ENCODE results near the gene PGBD2.
"Not testable (repeated sequence)": the region's sequence is repeated elsewhere in the genome, so short reads cannot be mapped to it uniquely, and the experiment has no call there.

The PGBD2 gene

DNA sequence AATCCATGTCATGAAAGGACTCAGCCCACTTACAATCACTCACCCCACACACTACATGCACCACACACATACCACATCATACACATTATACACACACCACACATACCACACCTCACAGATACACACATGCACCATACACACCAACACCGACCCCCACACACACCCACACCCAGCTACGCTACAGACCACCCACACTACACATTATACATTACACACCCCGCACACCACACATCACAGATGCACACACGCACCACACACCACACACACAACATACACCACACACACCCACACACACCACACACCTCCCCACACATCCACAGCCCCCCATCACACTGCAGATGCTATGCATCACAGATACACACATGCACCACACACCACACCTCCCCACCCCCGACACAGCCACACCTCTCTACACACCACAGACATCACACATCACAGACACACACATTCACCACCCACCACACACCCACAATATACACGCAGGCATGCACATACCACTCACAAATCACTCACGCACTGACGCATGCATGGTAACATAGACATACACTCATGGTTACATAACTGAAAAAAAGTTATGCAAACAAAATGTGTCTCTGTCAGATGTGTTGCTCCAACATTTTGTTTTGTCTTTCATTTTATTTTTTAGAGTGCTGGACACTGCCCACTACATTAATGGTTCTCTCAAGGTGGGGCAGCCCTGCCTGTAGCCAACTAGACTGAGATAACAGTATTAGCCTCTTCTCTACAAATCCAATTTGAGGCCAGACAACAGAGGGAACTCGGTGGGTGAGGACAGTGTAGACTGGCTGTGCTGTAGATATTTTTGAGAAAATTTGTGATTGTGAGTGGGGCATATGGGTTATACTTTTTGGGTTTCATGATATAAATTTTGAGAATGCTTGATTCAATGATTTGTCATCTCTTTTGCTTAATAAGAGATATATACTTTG, 15.2 kb upstream of the PGBD2 start:
- DNase-seq: no peak

DNA sequence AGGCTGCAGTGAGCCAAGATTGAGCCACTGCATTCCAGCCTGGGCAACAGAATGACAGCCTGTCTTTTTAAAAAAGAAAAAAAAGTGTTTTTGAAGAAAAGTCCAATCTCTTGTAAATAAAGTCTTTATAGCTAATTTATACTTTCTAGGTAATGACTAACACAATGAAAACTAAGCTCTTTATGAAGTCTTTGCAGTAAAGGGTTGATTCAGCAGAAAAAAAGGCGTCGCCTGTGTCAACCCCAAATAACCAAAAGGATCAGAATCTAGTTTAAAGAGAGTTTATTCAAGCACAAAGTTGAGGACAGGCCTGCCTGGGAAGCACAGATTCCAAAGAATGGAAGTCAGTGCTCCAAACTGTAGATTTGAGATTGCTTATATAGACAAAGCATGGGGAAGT, 14.3 kb upstream of the PGBD2 start:
- no peak for DNase-seq

DNA sequence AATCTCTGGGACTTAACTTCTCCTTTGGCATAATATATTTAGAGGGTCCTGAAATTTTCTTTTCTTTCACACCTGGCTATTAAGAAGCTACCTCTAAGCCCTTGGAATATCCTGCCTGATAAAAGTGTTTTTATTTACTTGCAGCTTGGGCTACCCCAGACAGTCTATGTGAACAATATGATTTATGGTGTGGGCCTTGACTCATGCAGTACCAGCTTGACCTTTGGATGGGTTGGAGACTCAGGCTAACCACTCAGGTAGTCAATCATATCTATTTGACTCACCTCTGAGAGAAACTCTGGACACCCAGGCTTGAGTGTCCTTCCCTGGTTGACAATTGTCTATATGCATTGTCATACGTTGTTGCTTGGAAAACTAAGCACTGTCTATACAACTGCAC, 13.4 kb upstream of the PGBD2 start:
- no peak for DNase-seq

DNA sequence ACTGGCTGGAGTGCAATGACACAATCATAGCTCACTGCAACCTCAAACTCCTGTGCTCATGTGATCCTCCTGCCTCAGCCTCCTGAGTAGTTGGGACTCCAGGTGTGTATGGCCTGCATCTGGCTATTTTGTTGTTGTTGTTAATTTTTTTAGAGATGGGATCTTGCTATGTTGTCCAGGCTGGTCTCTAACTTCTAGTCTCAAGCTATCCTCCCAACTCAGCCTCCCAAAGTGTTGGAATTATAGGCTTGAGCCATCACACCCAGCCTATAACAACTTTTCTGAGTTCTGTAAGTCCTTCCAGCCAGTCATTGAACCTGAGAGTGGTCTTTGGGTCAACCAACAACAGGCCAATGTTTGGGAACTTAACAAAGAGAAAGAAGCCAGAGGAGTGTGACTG, 11.2 kb upstream of the PGBD2 start:
- no peak for DNase-seq

DNA sequence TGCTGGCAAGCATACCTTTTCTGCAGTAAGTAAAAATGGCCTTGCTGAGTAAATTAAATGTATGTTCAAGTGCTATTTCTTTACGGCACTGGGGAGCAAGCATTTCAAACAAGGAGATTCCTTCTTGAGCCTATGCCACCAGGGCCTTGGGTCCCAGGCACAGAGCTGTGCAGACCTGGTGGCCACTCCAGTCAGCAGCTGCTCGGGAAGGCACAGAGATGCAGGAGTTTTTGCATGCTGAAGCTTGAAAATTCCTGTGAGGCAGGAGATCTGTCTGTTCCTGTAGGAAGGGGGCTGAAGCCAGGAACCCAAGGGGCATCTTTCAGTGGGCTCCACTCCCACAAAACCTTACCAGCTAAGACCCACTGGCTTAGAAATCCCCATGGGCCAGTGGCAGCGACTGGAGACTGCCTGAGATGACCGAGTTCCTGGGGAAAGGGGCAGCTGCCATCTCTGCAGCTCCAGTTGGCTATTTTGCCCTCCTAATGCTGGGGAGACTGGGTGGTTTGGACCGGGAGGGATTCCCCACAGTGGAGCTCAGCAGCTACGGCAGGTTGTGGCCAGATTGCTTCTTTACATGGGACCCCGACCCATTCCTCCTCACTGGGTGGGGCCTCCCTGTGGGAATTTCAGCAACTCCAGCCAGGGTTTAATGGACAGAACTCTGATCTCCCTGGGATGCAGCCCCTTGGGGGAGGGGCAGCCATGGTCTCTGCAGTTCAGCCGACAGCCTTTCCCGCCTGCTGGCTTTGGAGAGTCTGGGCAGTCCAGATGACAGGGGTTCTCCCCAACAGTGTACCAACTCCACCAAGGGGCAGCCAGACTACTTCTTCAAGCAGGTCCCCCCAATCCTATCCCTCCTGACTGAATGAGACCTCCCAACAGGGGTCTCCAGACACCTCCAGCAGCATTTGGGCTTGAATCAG, 8.4 kb upstream of the PGBD2 start:
- no peak for DNase-seq

DNA sequence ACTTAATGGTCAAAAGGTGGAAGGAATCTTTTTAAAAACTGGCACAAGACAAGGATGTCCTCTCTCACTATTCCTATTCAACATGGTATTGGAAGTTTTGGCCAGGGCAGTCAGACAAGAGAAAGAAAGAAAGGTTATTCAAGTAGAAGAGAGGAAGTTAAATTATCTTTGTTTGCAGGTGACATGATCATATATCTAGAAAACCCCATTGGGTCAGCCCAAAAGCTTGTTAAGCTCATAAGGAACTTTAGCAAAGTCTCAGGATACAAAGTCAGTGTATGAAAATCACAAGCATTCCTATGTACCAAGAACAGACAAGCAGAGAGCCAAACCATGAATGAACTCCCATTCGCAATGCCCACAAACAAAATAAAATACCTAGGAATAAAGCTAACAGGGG, 5.4 kb upstream of the PGBD2 start:
- no peak for DNase-seq

DNA sequence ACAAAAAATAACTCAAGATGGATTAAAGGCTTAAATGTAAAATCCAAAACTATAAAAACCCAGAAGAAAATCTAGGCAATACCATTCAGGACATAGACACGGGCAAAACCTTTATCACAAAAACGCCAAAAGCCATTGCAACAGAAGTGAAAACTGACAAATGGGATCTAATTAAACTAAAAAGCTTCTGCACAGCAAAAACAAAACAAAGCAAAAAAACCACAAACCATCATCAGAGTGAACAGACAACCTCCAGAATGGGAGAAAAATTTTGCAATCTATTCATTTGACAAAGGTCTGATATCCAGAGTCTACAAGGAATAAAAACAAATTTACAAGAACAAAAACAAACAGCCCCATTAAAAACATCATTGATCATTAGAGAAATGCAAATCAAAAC, 4.5 kb upstream of the PGBD2 start:
- DNase-seq: no peak

DNA sequence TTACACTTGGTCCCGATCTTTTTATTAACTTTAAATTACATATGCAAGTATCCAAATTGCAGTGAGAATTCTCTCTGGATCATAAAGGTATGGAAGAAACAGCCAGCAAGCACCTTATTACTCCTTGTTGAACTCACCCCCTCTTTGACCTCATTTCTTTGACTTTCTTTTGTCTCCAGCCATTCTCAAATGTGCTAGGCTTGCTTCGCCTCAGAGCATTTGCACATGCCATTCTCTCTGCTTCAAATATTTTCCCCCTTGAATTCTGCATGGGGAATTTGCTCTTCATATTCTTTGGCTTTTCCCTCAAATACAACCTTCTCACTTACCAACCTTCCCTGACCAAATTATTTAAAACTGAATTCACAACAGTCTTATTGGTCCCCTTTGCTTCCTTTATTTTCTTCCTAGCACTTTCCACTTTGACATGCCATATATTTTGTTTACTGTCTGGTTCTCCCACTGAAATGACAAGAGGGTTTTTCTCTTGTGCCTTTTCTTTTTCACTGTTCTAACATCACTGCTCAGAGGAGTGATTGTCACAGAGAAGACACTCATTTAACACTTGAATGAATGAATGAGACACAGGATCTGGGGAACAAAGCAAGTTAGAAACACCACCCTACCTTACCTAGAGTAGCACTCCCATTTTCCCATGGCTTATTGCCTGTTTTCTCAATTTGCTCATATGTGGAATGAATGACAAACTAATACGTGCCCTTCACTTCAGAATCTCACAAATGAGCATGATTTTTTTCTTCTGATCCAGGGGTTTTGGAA, 1.4 kb upstream of the PGBD2 start:
- no peak for DNase-seq

DNA sequence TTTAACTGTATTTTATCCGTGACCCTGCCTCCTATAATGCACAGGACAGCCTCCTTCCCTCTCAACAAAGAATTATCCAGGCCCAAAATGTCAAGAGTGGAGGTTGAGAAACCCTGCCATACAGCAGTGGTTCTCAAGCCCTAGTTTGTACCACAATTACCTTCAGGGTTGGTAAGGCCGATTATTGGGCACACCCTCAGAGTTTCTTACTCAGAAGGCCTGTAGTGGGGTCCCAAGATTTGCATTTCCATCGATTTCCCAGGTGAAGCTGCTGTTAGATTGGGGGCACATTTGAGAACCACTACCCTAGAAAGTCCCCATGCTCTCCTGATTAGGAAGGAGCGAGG, 400 bp upstream of the PGBD2 start:
- no peak for DNase-seq

DNA sequence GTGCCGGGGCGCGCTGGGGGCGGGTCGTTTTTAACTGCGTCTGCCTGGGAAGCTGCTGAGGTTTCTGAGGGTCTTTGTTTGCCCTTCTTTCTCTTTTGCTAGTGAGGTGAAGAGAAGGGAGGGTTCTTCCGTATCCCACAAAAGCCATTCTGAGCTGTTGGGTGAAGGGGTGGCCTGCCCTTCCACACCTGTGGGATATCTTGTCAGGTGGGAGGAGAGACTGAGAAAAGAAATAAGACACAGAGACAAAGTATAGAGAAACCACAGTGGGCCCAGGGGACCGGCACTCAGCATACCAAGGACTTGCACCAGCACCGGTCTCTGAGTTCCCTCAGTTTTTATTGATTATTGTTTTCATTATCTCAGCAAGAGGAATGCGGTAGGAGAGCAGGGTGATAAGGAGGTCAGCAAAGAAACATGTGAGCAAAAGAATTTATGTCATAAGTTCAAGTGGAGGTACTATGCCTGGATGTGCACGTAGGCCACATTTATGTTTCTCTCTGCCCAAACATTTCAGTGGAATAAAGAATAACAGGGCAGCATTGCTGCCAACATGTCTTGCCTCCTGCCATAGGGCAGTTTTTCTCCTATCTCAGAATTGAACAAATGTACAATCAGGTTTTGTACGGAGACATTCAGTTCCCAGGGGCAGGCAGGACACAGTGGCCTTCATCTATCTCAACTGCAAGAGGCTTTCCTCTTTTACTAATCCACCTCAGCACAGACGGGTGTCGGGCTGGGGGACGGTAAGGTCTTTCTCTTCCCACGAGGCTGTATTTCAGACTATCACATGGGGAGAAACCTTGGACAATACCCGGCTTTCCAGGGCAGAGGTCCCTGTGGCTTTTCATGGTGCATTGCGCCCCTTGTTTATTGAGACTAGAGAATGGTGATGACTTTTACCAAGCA, 972 bp downstream of the PGBD2 start:
- no peak for DNase-seq

DNA sequence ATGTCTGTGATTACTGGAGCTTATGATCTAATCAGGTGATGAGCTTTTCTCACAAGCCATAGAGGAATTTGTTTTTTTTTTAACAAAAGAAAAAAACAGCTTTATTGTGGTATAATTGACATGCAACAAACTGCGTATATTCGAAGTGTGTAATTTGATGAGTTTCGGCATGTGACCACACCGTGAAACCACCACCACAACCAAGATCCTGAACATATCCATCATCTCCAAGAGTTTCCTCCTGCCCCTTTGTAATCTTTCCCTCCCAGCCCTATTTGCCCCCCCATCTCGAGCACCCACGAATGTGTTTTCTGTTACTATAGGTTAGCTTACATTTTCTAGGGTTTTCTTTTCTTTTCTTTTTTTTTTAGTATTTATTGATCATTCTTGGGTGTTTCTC, 4.7 kb downstream of the PGBD2 start:
- DNase-seq: no peak

DNA sequence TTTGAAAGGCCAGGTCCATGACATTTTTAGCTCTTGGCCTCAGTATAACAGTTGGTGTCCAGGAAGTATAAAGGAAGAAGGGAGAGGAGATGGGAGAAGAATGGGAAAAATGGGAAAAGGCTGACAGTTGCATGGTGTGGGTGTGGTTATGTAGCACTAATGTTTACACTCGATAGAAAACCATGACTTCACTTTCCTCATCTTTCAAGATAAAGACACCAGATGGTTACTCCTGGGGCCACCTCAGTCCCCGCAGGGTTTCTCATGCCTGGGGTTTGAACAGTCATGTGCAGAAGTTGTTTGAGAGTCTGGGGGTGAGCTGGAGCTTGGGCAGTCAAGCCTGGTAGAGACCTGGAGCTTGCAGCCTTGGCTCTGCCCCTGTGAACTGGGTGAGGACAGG, 7.9 kb downstream of the PGBD2 start:
- no peak for DNase-seq

DNA sequence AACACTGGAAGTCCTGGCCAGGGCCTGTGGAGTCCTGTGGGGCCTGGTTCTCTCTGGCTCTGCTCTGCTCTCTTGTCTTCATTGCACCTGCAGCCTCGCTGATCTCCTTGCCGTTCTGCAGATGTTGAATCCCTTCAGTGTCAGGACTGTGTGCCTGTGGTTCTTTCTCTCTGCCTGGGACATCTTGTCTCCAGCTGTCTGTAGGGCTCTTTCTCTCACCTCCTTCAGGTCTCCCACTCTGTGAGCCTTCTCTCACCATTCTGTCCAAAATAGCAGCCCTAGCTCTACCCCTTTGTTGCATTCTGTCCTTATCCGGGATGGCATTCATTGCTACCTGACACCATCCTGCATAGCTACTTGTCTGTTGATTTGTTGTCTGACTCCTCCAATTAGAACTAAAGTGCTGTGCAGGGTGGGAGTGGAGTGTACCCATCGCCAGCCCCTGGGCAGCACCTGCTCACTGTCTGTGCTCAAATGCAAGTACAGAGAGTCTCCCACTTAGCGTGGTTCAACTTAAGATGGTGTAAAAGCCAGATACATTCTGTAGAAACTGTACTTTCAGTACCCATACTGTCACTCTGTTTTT, 8.9 kb downstream of the PGBD2 start:
- no peak for DNase-seq

DNA sequence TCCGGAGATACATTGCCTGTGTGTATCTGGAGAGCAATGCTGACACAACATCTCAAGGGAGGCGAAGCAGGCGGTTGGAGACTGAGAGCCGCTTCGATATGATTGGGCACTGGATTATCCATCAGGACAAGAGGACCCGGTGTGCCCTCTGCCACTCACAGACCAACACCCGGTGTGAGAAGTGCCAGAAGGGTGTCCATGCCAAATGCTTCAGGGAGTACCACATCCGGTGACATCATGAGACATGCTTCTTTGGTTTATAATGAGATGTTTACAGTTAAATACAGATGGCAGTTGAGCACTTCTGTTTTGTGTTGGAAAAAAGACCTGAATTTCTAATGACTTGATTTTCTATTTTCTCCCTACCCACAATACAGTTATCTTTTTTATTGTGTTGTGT, 12.1 kb downstream of the PGBD2 start:
- DNase-seq: no peak

DNA sequence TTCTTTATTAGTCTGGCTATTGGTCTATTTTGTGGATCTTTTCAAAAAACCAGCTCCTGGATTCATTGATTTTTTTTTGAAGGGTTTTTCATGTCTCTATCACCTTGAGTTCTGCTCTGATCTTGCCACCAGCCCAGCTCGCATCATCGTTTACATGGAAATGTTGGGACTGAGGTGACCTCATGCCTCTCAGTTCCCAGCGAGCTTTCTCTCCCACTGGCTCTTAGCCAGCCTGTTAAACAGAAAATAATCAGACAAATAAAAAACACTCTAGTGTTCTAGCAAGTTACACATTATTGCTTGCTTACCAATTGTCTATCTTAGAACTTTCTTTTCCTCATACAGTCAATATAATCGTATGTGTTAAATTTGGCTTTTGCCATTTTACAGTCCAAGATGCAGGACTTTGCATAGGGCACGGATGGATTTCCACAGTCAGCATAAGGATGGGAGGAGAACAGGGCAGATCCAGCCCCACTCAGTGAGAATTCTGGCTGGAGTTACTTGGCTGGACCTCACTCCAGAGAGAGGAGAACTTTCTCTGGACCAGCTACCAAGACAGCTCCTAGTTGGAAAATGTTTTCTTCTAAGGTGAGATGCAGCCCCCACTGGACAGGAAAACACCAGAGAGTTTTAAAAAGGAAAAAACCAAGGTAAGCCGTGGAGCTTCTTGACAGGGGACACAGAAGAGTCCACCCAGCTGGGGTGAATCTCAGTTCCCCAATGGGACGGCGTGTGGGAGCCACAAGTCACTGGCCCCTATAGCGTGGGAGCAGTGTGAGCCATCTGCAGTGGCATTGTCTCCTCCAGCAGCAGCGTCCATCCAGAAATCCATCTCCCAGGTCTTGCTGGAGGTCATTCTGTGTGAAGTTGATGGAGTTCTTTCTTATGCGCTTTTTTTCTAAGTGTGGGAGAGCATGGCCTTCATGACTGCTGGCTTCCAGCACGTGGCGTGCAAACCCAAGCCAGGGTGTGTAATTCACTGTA, 17.6 kb downstream of the PGBD2 start:
- no peak for DNase-seq

DNA sequence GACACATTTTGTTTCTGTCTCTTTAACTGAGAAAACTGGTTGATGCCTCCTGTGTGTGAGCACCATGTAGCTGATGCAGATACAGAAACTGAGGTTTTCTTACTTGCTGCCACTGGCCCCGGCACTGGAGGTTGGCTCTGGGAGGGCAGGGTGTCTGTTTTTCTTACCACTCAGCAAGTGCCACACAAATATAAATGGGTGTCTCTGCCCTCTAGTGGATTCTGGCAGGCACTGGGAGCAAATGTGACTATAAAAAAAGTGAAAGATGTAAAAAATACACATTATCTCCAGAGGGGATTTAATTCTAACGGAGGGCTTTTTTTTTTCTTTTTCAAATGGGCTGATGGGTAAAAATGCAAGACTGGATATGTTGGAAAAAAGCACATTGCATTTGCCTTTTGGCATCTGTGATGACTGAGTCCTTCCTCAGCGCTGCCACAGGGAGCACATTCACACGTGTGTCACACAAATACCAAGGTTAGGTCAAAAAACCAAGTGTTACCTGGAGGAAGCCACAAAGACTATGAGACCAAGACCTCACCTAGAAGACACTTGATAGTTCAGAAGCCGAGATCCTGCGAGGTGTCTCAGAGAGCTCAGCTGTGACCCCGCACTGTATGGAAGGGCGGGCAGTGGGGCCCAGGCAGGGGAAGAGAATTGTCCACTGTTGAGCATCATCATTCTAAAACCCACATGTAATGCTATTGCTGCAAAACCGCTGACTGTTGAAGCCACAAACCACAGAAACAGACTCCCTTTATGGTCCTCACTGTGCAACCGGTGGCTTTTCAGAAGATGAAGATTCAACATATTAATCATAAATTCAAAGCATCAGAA, 18.9 kb downstream of the PGBD2 start:
- peak; percentile 44 to 47 for DNase-seq

DNA sequence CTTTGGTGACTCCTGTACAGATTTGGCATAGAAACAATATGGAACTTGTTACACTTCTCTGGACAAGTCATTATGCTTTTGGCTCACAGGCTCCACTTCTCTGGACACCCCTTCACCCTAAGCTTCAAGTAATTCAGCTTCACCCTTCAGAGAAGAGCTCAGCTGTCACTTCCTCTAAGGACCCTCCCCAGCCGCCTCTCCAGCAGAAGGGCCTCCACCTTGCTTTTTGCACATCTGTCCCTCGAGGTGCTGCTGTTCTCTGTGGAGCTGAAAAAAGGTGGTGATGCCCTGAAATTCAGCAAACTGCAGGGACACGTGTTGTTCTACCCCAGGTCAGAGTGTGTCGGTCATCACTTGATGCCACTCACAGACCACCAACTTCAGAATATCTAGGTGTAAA, 19.8 kb downstream of the PGBD2 start:
- DNase-seq: not testable (repeated sequence)

DNA sequence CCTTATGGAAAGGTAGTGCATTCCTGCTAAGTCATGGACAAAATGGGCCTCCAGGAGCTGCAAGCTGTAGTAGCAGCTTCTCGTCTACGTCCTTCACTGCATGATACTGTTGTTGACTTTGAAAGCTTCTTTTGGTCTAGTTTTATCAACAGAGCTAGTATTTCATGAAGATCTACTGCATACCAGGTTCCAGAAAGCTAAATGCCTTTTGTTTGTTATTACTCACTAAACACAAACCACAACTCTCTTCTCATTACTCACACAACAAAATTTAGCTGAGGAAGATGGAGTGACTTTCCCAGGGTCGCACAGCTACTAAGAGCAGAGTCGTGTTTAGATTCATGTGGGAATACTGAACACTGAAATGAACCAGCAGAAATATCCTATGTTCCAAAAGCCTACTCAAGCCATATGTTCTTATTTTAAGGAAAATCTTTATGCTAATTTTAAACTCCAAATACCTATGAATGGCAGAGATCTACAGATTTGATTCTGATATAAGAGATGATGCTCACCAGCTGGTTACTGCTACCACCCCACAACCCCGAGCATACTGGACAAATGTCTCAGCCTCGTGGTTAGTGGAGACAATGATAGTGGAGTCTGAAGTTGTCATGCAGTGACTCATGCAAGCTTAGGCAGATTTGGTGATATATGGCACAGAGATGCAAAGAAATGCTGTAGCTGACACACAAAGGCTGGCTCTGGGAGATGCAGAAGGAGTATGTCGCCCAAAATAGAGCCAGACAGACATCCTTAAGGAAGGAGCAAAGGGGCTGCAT, 20.6 kb downstream of the PGBD2 start:
- no peak for DNase-seq

DNA sequence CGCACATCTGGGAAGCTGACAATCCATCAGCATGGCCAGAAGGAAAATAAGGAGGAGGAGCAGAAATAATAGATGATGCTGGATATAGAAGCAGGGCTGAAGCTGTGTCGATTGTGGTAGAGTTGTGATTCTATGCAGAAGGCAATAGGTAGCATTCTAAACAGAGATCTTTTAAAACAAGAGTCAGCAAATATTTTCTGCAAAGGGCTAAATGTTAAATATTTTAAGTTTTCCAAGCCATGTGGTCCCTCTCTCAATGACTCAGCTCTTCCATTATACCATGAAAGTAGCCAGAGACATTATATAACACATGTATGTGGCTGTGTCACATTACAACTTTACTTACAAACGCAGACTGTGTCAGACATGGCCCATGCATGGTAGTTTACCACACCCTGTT, 21.2 kb downstream of the PGBD2 start:
- DNase-seq: not testable (repeated sequence)

All from stimulated activated CD4-positive, alpha-beta T cell treated with anti-CD3 and anti-CD28 coated beads, Interleukin-2, amount 100 ng/mL, for 24 hours (primary cell).